ENCODE data around the gene PABPC1L.

PABPC1L gene

DNA sequence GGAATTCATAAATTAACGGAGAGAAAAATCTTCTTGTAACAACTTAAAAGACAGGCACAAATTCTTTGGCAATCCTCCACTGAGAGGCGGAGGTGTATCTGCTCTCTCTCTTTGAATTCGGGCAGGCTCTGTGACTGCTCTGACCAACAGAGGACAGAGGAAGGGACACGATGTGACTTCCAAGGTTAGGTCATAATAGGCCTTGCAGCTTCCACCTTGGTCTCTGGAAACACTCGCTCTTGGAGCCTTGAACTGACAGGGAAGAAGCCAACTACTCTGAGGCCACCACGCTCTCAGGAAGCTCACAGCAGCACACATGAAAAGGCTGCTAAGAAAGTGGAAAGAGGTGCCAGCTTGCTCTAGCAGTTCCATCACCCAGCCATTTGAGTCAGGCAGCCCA is 35.4 kb downstream of the PABPC1L start:
- FAIRE-seq = no peak

DNA sequence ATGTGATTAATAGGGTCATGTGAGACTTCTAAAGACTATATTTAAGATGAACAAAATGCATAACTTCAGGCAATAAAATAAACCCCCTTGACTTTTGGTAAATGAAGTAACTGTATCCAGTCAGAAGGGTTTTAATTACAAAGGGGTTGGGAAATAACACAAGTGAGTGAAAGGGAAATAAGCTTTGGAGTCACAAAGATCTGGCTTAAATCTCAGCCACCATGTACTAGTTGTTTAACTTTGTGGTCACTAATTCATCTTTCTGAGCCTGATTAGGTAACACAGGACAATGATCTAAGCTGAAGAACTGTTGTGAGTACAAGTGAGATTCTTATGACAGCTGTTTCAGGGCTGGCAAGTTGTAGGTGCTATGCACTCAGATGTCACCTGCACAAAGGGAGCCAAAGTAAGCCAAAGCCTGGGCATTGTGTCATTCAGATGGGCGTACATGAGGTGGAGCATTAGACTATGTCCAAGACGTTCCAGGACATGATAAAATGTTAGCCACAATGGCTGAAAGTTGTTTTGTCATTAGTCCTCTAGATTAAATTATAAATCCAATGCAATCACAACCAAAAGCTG is 36.5 kb downstream of the PABPC1L start:
- FAIRE-seq = no peak

- FAIRE-seq = no peak
Observed at GRCh38 chr20:44948107-44948506, 38.2 kb downstream of the PABPC1L start.

- FAIRE-seq = no peak
Observed at GRCh38 chr20:44948513-44948912, 38.7 kb downstream of the PABPC1L start.

GRCh38 chr20:44950368-44950767 is 40.5 kb downstream of the PABPC1L start:
- no peak for FAIRE-seq

GRCh38 chr20:44952731-44953130 is 42.9 kb downstream of the PABPC1L start:
- no peak for FAIRE-seq

DNA sequence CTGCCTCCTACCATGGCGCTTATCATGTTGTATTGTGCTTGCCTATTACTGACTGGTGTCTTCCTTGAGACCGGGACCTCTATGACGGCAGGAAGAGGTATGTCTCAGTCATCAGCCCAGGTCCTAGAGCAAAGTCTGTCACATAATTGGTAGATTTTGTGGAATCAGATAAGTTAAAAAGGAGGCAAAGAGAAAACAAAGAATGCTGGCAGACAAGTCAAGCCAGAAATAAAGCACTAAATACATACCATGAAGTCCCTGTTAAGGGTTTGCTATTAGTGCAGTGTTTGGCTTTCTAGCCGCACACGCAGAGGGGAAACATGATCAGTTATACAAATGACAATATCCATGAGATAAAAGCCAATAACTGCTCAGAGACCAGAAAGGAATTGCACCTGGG is 44.4 kb downstream of the PABPC1L start:
- FAIRE-seq = no peak

- no peak for FAIRE-seq
Observed at GRCh38 chr20:44955270-44955669, 45.4 kb downstream of the PABPC1L start.

DNA sequence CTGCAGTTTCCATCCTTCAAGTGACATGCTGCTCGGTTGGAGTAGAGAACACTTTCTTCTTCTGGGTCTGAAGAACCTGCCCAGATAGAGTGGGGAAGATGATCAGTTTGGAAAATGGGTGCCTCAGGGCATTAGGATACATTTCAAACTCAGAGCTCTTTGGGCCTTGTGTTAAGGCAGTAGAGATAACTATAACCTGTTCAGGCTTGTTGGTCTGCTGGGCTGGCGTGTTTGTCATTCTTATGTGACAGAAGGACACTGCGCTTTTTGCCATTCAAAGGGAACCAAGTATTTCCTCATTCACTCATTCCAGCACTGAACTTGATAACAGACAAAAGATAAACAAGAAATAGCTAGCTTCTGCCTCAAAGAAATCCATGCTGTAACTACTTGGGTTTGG is 46.5 kb downstream of the PABPC1L start:
- FAIRE-seq = no peak

- no peak for FAIRE-seq
Observed at GRCh38 chr20:44958276-44958675, 48.4 kb downstream of the PABPC1L start.

DNA sequence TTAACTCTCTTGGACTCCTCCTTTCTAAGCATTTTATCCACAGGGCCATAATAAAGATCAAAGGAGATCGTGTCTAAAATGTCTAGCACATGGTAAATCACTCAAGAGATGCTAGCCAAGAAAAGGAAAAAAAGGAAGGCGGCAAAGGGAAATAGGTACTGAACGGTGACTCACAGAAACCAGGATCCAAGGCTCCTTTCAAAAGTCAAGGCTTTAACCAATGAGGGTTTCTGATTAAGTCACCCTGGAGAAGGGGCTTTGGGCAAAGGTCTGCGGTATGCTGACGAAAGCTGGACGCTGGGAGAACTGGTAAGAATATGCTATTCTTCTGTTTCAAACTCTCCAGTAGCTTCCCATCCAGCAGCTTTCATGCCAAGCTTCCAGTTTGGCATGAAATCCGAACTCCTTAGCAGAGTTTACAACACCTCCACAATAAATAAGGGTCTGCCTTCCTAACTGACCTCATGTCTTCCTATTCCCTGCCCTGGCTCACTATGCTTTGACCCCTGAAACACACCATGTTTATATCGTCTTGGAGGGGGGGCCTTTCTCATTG is 49.3 kb downstream of the PABPC1L start:
- no peak for FAIRE-seq

GRCh38 chr20:44959638-44960102 is 49.8 kb downstream of the PABPC1L start:
- no peak for FAIRE-seq

GRCh38 chr20:44960103-44960852 is 50.4 kb downstream of the PABPC1L start, which contains the start of gene TOMM34:
Gene TOMM34 (minus strand): TSS chr20:44960397. CDS start chr20:44960333, 64 bp downstream.
- FAIRE-seq = no peak

DNA sequence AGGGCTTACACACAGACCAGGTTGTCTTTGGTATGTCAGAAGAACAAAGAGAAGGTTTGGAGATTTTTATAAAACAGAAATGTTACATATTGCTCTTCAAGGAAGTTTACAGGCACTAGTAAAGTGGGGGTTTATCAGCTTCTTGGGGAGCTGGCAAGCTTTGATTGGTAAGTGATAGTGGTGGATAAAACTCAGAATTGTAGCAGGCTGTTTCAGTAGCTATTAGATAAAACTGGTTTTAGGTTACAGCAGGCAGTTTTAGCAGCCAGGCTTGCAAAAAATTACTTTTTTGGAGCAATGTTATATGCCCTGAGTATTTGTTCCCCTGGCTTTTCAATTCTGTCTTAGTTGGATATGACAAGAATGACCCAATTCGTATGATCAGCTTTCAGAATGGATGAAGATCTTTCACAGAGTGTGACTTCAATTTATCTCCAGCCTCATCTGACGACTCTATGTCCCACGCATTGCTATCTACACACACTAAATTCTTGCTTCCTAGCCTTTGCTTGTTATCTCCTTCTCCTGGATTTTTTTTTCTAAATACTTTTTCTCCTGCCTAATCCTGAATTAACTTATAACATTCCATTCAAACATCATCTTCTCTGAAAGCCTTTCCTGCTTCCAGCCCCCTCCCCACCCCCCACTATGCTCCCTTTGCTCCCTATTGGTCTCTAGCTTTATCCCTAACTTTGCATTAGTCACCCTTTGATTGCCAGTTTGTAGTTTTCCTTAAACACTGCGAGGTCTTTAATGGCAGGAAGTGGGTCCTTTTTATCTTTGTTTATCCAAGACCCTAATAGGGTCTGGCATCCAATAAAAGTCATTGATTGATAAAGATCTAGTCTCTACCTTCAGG is 51.4 kb downstream of the PABPC1L start:
- no peak for FAIRE-seq

GRCh38 chr20:44961870-44962267 is 52.0 kb downstream of the PABPC1L start:
- FAIRE-seq = no peak

DNA sequence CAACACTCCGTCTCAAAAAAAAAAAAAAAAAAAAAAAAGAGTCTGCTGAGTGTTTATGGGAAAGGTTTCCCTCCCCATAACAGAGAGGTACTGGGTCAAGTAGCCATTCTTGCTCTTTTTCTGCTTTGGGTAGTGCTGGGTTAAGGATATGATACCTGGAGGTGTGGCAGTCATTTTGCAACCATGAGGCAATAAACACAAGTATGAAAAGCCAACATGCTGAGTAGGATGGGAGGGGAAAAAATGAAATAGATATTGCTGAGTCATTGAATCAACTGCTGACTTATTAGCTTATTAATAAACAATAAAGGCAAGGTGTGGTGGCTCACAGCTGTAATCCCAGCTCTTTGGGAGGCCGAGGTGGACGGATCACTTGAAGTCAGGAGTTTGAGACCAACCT is 52.6 kb downstream of the PABPC1L start:
- FAIRE-seq = no peak

- no peak for FAIRE-seq
Observed at GRCh38 chr20:44963325-44964215, 53.7 kb downstream of the PABPC1L start.

DNA sequence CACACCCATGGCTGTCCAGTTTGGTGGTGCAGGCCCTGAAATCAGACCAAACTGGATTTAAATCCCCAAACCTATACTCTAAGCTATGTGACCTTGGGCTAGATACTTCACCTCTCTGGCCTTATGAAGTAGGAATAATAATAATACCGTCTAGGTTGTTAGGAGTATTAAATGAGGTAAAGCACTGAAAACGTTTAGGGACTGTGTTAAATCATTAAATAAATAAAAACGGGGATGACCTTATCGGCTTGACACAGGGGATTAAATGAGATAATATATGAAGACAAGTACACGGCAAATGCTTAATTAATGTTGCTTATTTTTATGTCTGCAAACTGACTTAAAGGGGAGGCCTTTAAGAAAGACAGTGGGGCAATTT is 55.8 kb downstream of the PABPC1L start:
- FAIRE-seq = no peak

DNA sequence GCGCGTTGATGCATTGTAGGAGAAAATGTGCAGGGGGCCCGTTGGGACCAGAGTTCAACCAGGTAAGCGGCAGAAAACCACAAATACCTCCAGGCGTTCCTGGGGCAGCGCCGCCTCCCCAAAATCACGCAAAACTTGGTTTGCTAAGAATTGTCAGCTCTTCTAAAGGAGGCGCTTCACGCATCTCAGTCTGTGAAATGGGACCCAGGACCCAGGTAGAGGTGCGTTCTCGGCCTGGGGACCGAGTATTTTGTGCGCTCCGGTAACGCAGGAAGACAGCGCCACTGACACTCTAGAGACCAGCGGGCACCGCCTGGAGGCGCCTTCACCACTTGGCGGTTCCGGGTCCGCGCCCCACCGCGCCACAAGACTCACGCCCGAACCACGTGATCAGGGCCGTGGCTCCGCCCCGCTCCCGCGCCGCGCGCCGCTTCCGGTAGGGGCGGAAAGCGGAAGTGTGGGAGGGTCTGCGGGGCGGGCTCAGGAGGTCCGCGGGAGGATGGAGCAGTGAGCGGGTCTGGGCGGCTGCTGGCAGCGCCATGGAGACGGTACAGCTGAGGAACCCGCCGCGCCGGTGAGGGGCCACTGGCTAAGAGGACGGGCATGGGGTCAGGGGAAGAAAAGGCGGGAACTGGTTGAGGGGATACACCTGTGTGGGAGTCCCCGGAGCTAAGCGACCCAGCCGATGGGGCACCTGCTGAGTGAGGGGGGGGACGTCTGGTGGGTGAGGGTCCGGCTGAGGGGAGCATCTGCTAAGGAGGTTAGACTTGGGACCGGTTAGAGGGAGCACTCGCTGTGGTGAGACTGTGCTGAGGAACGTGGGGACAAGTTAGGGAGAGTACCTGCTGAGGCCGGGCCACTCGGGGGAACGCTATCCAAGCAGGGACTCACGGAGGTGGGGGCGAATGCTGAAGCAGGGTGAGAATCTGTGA is 56.4 kb downstream of the PABPC1L start, which contains the start of gene STK4:
TSS of gene STK4 (plus strand) at position 483 of the 932 bp plus-strand sequence. CDS start at position 540, 57 bp downstream.
- no peak for FAIRE-seq

DNA sequence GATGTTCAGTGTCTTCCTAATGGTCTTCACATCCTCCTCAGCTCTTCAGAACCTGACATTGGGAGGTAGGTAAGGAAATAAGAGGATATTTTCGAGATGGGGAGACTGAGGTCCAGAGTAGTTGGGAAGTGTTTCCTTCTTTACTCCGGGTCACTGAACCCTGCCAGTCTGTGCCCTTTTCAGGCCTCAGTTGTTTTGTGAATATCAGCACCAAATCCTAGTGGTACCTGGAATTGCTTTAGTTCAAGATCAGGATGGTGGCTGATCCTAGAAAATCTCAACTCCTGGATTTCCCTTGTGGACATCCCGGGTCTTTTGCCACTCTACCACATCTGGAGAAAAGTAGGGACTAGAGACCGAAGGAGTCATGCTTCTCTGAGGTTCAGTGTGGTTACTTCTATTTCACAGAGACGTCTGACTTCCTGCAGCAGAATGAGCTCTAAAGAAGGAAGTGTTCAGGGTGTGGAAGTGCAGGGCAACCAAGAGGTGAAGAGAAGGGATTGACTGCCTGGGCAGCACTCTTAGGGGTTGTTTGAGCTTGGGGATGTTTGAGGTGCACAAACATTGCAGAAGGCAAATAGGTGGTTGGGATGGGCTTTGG is 57.4 kb downstream of the PABPC1L start:
- no peak for FAIRE-seq
